OCI-LY1 (cell line): ENCODE results near the gene MPL.

ENCODE experiments used
- H2AFZ ChIP-seq: fragments of 200-600 bp; sonication (generic), shearing (Covaris generic); 2 replicates; pipeline ENCODE4 v1.6.0; 2014; ENCODE audit warnings: antibody characterized with exemption, mild to moderate bottlenecking, low read length
- H3F3A ChIP-seq: fragments of 200-600 bp; sonication (generic), shearing (Covaris generic); 2 replicates; pipeline ENCODE4 v1.6.0; 2014; ENCODE audit warnings: mild to moderate bottlenecking, antibody characterized with exemption, low read length, moderate library complexity; ENCODE audit not compliant: insufficient read depth
- H3K27ac ChIP-seq: fragments of 200-600 bp; sonication (generic); 2 replicates; pipeline ENCODE4 v1.5.1; 2014; ENCODE audit warnings: low read length, mixed run types, mild to moderate bottlenecking, low read depth; ENCODE audit not compliant: poor library complexity, severe bottlenecking
- H3K27me3 ChIP-seq: fragments of 200-600 bp; sonication (generic); 2 replicates; pipeline ENCODE4 v1.6.0; 2014; ENCODE audit warnings: antibody characterized with exemption, mild to moderate bottlenecking, low read length, moderate library complexity; ENCODE audit not compliant: insufficient read depth
- H3K36me3 ChIP-seq: fragments of 200-600 bp; sonication (generic); 2 replicates; pipeline ENCODE4 v1.6.1; 2014; ENCODE audit warnings: mild to moderate bottlenecking, antibody characterized with exemption, low read length, moderate library complexity, mixed read lengths; ENCODE audit not compliant: insufficient read depth
- H3K4me1 ChIP-seq: fragments of 200-600 bp; sonication (generic); 2 replicates; pipeline ENCODE4 v1.5.1; 2014; ENCODE audit warnings: mild to moderate bottlenecking, low read length, moderate library complexity; ENCODE audit not compliant: insufficient read depth, severe bottlenecking
- H3K4me2 ChIP-seq: fragments of 200-600 bp; sonication (generic), shearing (Covaris generic); 2 replicates; pipeline ENCODE4 v1.6.1; 2014; ENCODE audit warnings: low read length
- H3K4me3 ChIP-seq: fragments of 200-600 bp; sonication (generic); 2 replicates; pipeline ENCODE4 v1.5.1; 2014; ENCODE audit warnings: low read length, low read depth, mild to moderate bottlenecking, mixed read lengths; ENCODE audit not compliant: poor library complexity, severe bottlenecking
- H3K79me2 ChIP-seq: fragments of 200-600 bp; shearing (Covaris generic); 2 replicates; pipeline ENCODE4 v1.6.1; 2016; ENCODE audit warnings: mixed run types, low read length, mixed read lengths; ENCODE audit not compliant: insufficient read depth
- H3K9ac ChIP-seq: fragments of 200-600 bp; sonication (generic), shearing (Covaris generic); 2 replicates; pipeline ENCODE4 v1.6.1; 2014; ENCODE audit warnings: mild to moderate bottlenecking, low read length, mixed read lengths
- H3K9me2 ChIP-seq: fragments of 200-600 bp; sonication (generic), shearing (Covaris generic); 2 replicates; pipeline ENCODE4 v1.6.1; 2014; ENCODE audit warnings: low read depth, mild to moderate bottlenecking, low read length, mixed read lengths
- H3K9me3 ChIP-seq: fragments of 200-600 bp; shearing (Covaris generic); 2 replicates; pipeline ENCODE4 v1.6.1; 2014; ENCODE audit warnings: low read length, mixed read lengths
- H4K20me1 ChIP-seq: fragments of 200-600 bp; sonication (generic), shearing (Covaris generic); 2 replicates; pipeline ENCODE4 v1.6.0; 2016; ENCODE audit warnings: mild to moderate bottlenecking, low read length; ENCODE audit not compliant: insufficient read depth
- CTCF ChIP-seq: fragments of 200-600 bp; sonication (generic), shearing (Covaris generic); IDR thresholded peaks from 2 replicates; pipeline ENCODE4 v1.5.1; 2017; ENCODE audit warnings: mild to moderate bottlenecking, antibody characterized with exemption, low read length, moderate library complexity, mixed read lengths
- EZH2 ChIP-seq: fragments of 200-600 bp; sonication (generic), shearing (Covaris generic); IDR thresholded peaks from 2 replicates; pipeline ENCODE4 v1.8.0; 2017; ENCODE audit warnings: borderline replicate concordance, mixed run types, mild to moderate bottlenecking, antibody characterized with exemption, low read length, moderate library complexity, mixed read lengths

Gene MPL

GRCh38 chr1:43402089-43402865, 64.7 kb downstream of the MPL start:
- H4K20me1 ChIP-seq: no peaks in the 10 kb centered on the region
- H3K36me3 ChIP-seq: peaks cover 35% of the 10 kb centered on the region
- no peaks in the 10 kb centered on the region for H3K4me1 ChIP-seq
- no peaks in the 10 kb centered on the region for H3K79me2 ChIP-seq
- H3K9me2 ChIP-seq: no peaks in the 10 kb centered on the region
- H3K4me2 ChIP-seq: no peak overlapping the region
- H3K27ac ChIP-seq: no peak overlapping the region
- no peaks in the 10 kb centered on the region for H3K27me3 ChIP-seq
- H2AFZ ChIP-seq: no peak overlapping the region
- no peak overlapping the region for H3K9ac ChIP-seq
- TF ChIP-seq EZH2 (no peak), CTCF (no peak)
- no peaks in the 10 kb centered on the region for H3F3A ChIP-seq
- no peaks in the 10 kb centered on the region for H3K9me3 ChIP-seq
- H3K4me3 ChIP-seq: no peak overlapping the region
